Esophagus squamous epithelium (tissue), 5 donors: ENCODE measurements around the gene MTERF4. TPM values are rescaled to one million over a fixed set of nuclear protein-coding genes. Genes with fewer than 3 reads are reported as not detected.

ENCODE experiments used
- DNase-seq: peaks from one replicate; lab custom pipeline; 2025; lab: John Stamatoyannopoulos, UW
- H3K27ac ChIP-seq, 4 donors: fragments of 200-600 bp; sonication (generic); one replicate each; pipeline ENCODE4 v1.5.1; 2016 to 2019; ENCODE audit warnings: mild to moderate bottlenecking in 1 of 4
- H3K27me3 ChIP-seq, 4 donors: fragments of 200-600 bp; sonication (generic); 1 replicate in 3 of 4; 2 replicates in 1 of 4; pipeline versions ENCODE4 v1.5.1 to v1.6.0; 2017 to 2021; ENCODE audit warnings: antibody characterized with exemption in 1 of 4
- H3K36me3 ChIP-seq, 3 donors: fragments of 200-600 bp; sonication (generic); one replicate each; pipeline ENCODE4 v1.5.1; 2016 to 2019
- H3K4me1 ChIP-seq, 3 donors: fragments of 200-600 bp; sonication (generic); one replicate each; pipeline ENCODE4 v1.5.1; 2017 to 2019
- H3K4me3 ChIP-seq, 4 donors: fragments of 200-600 bp; sonication (generic); 1 replicate in 3 of 4; 2 replicates in 1 of 4; pipeline ENCODE4 v1.5.1; 2016 to 2019; ENCODE audit warnings: mild to moderate bottlenecking in 2 of 4, moderate library complexity in 1 of 4
- H3K9me3 ChIP-seq, 3 donors: fragments of 200-600 bp; sonication (generic); one replicate each; pipeline ENCODE4 v1.5.1; 2016 to 2019
- POLR2A ChIP-seq, 4 donors: fragments of 450-650 bp; IDR thresholded peaks; one replicate each; pipeline ENCODE4 v1.6.1; 2017; ENCODE audit warnings: antibody characterized with exemption in 4 of 4, mild to moderate bottlenecking in 4 of 4, moderate library complexity in 3 of 4
- WGBS, 2 donors: methylation state at CpG; one replicate each; pipeline ENCODE4 v1.1.5; 2018; 5-methylcytosine and 5-hydroxymethylcytosine counted together
- intact Hi-C: fragments of 100-400 bp; cut with DNase I; formaldehyde crosslinking; loops from one replicate; pipeline ENCODE4 v1.15.0; 2022
- total RNA-seq, 4 donors: library from RNA; depleted of rRNA; stranded (reverse); fragments of >200 nt; gene quantifications; one replicate each; pipeline ENCODE4 v1.1.0, GENCODE V29; 2016
- TF ChIP-seq, protein P1 (sequence below), 6 experiments: fragments of 450-650 bp in 4 of 6; fragments of 200-600 bp in 2 of 6; sonication (generic) in 2 of 6; IDR thresholded peaks; one replicate each; pipeline ENCODE4 v1.5.1; 2016 to 2019; ENCODE audit warnings: antibody characterized with exemption in 6 of 6, mild to moderate bottlenecking in 4 of 6, moderate library complexity in 4 of 6
- donor health status: DM: yes; HTN: yes; CAD: no.

Gene MTERF4
- total RNA-seq, 4 donors from 2014 or later, result 27.7 to 37.0 (median 35.4) TPM

DNA sequence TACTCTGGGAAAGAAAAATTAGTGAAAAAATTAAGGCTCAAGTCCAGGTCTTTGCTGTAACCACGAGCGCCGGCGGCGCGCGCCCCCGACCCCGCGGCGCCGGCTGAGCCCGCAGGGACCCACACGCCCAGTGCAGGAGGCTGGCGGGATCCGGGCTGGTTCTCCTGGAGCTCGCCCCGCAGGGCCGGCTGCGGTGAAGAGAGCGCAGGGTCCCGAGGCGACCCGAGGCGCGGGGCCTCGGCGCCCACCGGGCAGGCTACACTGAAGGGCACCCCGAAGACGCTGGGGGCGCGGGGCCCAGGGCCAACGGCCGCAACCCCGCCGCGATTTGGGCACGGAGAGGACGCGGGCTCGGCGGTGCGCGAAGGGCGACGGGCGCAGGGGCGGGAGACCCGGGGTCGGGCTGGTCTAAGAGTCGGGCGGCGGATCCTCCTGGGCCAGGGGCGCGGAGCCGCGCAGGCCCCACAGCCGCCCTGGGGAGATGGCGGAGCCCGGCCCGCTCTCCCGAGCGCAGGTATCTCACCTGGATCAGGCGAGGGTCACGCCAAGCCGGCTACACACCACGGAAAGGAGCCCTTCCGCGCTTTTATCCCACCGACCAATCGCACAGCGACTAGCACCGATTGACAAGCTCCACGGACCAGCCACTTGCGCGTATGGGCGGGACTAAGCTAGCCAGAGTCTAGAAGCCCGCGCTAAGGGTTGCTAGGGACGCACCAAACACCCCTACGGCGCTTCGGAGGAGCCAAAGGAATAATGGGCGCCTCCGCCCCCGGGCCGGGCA lies 47.0 kb upstream of the MTERF4 start, which contains the start of gene PASK:
PASK (minus strand) TSS at position 582 of the 784 bp plus-strand sequence. CDS start 6,440 bp downstream, outside the sequence.
- 1 to 3% methylated on average over 12 to 13 of the region's 88 CpGs for WGBS, 2 donors
- H3K36me3 ChIP-seq, result peaks cover 0 to 17% (median 0%) of the 10 kb centered on the region in 3 donors
- H3K27ac ChIP-seq, result peak within 1 kb of the TSS; percentile 87 to 95 (median 92)
- H3K4me1 ChIP-seq, result peaks cover 20 to 36% (median 20%) of the 10 kb centered on the region in 3 donors
- no peaks in the 10 kb centered on the region for H3K27me3 ChIP-seq
- TF ChIP-seq POLR2A (IDR thresholded peaks at IDR 0.05), result no peak
- TF ChIP-seq, protein P1, sequence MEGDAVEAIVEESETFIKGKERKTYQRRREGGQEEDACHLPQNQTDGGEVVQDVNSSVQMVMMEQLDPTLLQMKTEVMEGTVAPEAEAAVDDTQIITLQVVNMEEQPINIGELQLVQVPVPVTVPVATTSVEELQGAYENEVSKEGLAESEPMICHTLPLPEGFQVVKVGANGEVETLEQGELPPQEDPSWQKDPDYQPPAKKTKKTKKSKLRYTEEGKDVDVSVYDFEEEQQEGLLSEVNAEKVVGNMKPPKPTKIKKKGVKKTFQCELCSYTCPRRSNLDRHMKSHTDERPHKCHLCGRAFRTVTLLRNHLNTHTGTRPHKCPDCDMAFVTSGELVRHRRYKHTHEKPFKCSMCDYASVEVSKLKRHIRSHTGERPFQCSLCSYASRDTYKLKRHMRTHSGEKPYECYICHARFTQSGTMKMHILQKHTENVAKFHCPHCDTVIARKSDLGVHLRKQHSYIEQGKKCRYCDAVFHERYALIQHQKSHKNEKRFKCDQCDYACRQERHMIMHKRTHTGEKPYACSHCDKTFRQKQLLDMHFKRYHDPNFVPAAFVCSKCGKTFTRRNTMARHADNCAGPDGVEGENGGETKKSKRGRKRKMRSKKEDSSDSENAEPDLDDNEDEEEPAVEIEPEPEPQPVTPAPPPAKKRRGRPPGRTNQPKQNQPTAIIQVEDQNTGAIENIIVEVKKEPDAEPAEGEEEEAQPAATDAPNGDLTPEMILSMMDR (IDR thresholded peaks at IDR 0.05), result no peak
- intact Hi-C loops, result no loop called here
- peak; percentile 69 for DNase-seq
- no peaks in the 10 kb centered on the region for H3K9me3 ChIP-seq
- peak within 1 kb of the TSS; percentile 80 to 100 (median 98) for H3K4me3 ChIP-seq

DNA sequence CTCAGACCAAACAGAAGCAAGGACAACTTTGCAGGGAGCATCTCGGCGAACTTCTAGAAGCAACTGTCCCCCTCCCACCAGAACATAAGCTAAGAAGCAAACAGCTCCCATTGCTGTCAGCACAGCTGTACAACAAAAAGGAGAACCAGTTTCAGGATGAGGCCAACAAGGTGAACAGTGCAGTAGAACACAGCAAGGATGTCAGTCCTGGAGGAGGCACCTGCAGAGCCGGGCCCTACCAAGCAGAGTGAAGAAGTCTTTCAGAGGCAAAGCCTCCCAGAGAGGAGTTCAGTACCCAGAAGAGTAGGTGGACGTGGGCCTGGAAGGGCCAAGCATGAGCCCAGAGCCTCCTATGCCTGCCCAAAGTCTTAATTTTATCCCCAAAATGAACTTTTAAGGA lies 46.2 kb upstream of the MTERF4 start:
- Histone ChIP-seq H3K27me3 (no peaks in the 10 kb centered on the region), H3K9me3 (no peaks in the 10 kb centered on the region), H3K4me3 (peak overlapping the region in 3 of 4 donors; percentile 80 to 100 (median 96)), H3K27ac (no peak overlapping the region), H3K36me3 (peaks cover 0 to 9% (median 0%) of the 10 kb centered on the region in 3 donors), H3K4me1 (peaks cover 20 to 36% (median 20%) of the 10 kb centered on the region in 3 donors)
- intact Hi-C loops, result no loop called here
- 75 to 83% methylated on average over 4 of the region's 4 CpGs for WGBS, 2 donors
- TF ChIP-seq, protein P1 (IDR thresholded peaks at IDR 0.05), result no peak
- no peak for TF ChIP-seq POLR2A (IDR thresholded peaks at IDR 0.05)
- DNase-seq, result no peak

DNA sequence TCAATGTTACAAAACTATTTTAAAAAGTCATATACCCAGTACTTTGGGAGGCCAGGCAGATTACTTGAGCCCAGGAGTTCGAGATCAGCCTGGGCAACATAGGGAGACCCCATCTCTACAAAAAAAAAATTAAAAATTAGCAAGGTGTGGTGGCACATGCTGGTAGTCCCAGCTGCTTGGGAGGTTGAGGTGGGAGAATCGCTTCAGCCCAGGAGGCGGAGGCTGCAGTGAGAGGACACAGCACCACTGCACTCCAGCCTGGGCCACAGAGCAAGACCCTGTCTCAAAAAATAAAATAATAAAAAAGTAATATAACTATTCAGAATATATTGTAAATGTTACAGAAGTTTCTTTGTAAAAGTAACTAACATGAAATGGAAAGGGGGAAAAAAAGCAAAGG lies 45.2 kb upstream of the MTERF4 start:
- H3K27ac ChIP-seq, result no peak overlapping the region
- TF ChIP-seq, protein P1 (IDR thresholded peaks at IDR 0.05), result no peak
- TF ChIP-seq POLR2A (IDR thresholded peaks at IDR 0.05), result no peak
- H3K9me3 ChIP-seq, result no peaks in the 10 kb centered on the region
- WGBS, 2 donors, result 90 to 100% methylated on average over 3 of the region's 3 CpGs
- no peaks in the 10 kb centered on the region for H3K27me3 ChIP-seq
- peaks cover 20 to 36% (median 20%) of the 10 kb centered on the region in 3 donors for H3K4me1 ChIP-seq
- H3K36me3 ChIP-seq, result peaks cover 0 to 7% (median 0%) of the 10 kb centered on the region in 3 donors
- DNase-seq, result no peak
- intact Hi-C loops, result no loop called here
- H3K4me3 ChIP-seq, result no peak overlapping the region

DNA sequence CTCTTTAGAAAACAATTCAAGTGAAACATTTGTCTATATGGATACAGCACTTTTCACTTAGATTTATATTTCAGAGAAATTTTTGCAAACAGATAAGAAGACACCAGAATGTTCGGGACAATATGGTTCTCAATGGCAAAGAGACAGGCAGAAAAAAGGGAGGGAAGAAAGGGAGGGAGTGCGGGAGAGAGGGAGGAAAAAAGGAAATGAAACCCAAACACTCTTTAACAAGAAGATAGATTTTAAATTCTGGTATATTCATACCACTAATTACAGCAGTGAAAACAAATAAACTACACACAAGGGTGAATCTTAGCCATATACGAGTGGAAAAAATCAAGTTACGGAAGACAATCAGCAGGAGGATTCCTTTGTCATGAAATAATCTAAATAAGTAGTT lies 44.2 kb upstream of the MTERF4 start:
- no peak for DNase-seq
- intact Hi-C loops, result no loop called here
- Histone ChIP-seq H3K27me3 (no peaks in the 10 kb centered on the region), H3K9me3 (no peaks in the 10 kb centered on the region), H3K36me3 (peaks cover 0 to 12% (median 0%) of the 10 kb centered on the region in 3 donors), H3K27ac (no peak overlapping the region), H3K4me1 (peaks cover 10 to 26% (median 14%) of the 10 kb centered on the region in 3 donors), H3K4me3 (no peak overlapping the region)
- no peak for TF ChIP-seq POLR2A (IDR thresholded peaks at IDR 0.05)
- TF ChIP-seq, protein P1 (IDR thresholded peaks at IDR 0.05), result no peak
- WGBS, 2 donors, result 74 to 90% methylated on average over 4 of the region's 4 CpGs

DNA sequence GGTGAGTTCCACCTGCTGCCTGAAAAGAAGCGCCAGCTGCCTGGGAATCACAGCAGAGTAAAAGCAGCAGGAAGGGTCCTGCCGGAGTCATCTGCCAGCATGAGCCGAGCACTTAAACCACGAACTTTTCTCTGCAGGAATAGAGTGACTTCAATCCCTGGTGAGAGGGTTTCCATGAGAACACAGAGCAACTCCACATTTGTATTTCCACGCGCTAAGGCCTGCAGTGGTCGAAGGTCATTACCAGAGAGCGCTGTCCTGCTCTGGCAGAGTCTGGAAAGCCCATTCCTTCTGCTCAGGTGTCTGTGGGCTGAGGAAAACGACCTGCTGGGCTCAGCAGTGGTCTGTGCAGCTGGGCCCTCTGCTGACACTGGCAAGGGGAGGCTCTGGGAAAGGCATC lies 40.5 kb upstream of the MTERF4 start:
- Histone ChIP-seq H3K4me3 (no peak overlapping the region), H3K4me1 (peaks cover 0 to 6% (median 0%) of the 10 kb centered on the region in 3 donors), H3K27ac (no peak overlapping the region), H3K27me3 (no peaks in the 10 kb centered on the region), H3K36me3 (peaks cover 0 to 37% (median 0%) of the 10 kb centered on the region in 3 donors), H3K9me3 (no peaks in the 10 kb centered on the region)
- 81 to 89% methylated on average over 4 to 6 of the region's 9 CpGs for WGBS, 2 donors
- intact Hi-C loops, result no loop called here
- DNase-seq, result no peak
- TF ChIP-seq, protein P1 (IDR thresholded peaks at IDR 0.05), result no peak
